Measurements from ENCODE around the gene GRAMD2B.

DNA sequence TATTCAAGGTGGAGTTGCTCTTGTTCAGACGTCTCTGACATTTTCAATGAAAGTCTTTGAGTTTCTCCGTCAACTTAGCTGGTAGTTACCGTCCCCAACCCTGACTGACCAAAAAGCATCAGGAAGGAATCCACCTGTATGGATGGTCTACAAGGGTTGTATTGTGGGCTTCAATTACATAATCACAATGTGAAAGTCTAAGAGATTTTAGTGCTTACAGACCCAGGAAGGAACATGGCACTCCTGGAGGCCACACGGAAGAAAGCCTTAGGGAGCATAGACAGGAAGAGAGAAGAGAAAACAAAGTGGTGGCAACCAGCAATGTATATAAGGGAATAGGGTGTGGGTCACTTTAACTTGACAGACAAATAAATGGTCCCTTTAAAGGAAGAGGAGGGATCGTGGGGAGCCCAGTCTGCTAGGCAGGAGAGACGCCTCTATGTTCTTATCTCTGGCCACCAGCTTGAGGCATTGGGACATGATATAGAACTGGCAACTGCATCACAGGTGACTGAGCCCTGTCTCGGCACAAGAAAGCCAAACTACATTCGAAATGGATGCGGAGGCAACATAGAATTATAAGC is 91.4 kb downstream of the GRAMD2B start:
- no peak for TF ChIP-seq EZH2 (IDR thresholded peaks at IDR 0.05; ENCODE audit: insufficient read depth, poor library complexity, severe bottlenecking)
- TF ChIP-seq EZH2phosphoT487 (IDR thresholded peaks at IDR 0.05; ENCODE audit: insufficient read depth, low read depth), result no peak

All from GM23248 (cell line).